Fibroblast of villous mesenchyme (primary cell): ENCODE measurements around the gene RPTN. TPM values are rescaled to one million over a fixed set of nuclear protein-coding genes. Genes with fewer than 3 reads are reported as not detected.
"Not testable (repeated sequence)": the region's sequence is repeated elsewhere in the genome, so short reads cannot be mapped to it uniquely, and the experiment has no call there.

Experiments used
- DNase-seq: peaks from one replicate; pipeline ENCODE4 v3.0.0-alpha.2; 2010; ENCODE audit warnings: low read depth
- H3K4me3 ChIP-seq: 2 replicates; pipeline ENCODE4 v1.5.1; 2011; ENCODE audit warnings: low read depth, mild to moderate bottlenecking, low read length
- total RNA-seq: library from RNA; depleted of rRNA; stranded (reverse); fragments of >200 nt; gene quantifications from 2 replicates; pipeline ENCODE4 v1.2.3, GENCODE V29; 2012
- TF ChIP-seq, protein P1 (sequence below): IDR thresholded peaks from 2 replicates; pipeline ENCODE4 v1.5.1; 2012; ENCODE audit warnings: low read depth, mild to moderate bottlenecking, low read length; ENCODE audit not compliant: insufficient read depth

Gene RPTN
- total RNA-seq, 1 donor, result not detected

DNA sequence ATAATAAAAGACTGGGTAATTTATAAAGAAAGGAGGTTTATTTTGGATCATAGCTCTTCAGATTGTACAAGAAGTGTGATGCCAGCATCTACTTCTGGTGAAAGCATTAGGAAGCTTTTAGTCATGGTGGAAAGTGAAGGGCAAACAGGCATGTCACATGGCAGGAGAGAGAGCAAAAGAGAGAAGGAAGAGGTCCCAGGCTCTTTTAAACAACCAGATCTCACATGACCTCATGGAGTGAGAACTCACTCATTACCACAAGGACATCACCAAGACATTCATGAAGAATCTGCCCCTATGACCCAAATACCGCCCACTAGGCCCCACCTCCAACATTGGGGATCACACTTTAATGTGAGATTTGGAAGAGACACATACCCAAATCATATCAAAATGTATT is 10.0 kb downstream of the RPTN start:
- no peak overlapping the region for H3K4me3 ChIP-seq
- no peak for DNase-seq
- TF ChIP-seq, protein P1, sequence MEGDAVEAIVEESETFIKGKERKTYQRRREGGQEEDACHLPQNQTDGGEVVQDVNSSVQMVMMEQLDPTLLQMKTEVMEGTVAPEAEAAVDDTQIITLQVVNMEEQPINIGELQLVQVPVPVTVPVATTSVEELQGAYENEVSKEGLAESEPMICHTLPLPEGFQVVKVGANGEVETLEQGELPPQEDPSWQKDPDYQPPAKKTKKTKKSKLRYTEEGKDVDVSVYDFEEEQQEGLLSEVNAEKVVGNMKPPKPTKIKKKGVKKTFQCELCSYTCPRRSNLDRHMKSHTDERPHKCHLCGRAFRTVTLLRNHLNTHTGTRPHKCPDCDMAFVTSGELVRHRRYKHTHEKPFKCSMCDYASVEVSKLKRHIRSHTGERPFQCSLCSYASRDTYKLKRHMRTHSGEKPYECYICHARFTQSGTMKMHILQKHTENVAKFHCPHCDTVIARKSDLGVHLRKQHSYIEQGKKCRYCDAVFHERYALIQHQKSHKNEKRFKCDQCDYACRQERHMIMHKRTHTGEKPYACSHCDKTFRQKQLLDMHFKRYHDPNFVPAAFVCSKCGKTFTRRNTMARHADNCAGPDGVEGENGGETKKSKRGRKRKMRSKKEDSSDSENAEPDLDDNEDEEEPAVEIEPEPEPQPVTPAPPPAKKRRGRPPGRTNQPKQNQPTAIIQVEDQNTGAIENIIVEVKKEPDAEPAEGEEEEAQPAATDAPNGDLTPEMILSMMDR, result no peak

DNA sequence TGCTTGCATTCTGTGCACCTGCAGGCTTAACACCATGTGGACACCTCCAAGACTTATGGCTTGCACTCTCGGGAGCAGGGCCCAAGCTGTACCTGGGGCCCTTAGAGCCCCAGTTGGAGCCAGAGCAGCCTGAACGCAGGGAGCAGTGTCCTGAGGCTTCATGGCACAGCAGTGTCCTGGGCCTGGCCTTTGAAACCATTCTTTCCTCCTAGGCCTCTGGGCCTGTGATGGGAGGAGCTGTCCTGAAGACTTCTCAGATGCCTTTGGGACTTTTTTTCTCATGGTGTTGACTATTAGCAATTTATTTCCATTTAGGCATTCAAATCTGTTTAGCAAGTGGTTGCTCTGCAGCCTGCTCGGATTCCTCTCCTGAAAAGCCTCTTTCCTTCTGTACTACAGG is 11.0 kb downstream of the RPTN start:
- H3K4me3 ChIP-seq, result no peak overlapping the region
- DNase-seq, result no peak
- TF ChIP-seq, protein P1, result no peak

DNA sequence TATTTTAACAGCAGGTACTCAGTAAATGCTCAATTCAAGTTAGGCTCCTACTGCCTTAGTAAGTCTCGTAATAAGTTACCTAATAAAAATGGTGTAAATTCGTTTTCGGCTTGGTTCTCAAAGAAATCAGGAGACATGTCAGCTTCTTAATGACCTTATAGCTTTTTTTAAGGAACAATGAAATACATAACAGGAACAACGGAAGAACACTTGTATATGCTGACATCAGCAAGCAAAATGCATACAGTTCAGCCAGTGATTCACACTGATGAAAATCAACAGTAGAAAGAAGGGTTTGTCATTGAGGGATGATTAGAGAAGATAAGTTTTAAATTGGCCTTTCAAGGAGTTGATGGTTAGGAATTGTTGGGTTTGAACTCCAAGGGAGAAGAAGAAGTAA is 13.3 kb downstream of the RPTN start:
- TF ChIP-seq, protein P1, result no peak
- DNase-seq, result no peak
- H3K4me3 ChIP-seq, result no peak overlapping the region

DNA sequence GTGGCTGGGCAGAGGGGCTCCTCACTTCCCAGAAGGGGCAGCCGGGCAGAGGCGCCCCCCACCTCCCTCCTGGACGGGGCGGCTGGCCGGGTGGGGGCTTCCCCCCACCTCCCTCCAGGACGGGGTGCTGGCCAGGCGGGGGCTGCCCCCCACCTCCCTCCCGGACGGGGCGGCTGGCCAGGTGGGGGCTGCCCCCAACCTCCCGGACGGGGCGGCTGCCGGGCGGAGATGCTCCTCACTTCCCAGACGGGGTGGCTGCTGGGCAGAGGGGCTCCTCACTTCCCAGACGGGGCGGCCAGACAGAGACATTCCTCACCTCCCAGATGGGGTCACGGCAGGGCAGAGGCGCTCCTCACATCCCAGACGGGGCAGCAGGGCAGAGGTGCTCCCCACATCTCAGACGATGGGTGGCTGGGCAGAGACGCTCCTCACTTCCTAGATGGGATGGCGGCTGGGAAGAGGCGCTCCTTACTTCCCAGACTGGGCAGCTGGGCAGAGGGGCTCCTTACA is 14.3 kb downstream of the RPTN start:
- H3K4me3 ChIP-seq, DNase-seq: not testable (repeated sequence)

DNA sequence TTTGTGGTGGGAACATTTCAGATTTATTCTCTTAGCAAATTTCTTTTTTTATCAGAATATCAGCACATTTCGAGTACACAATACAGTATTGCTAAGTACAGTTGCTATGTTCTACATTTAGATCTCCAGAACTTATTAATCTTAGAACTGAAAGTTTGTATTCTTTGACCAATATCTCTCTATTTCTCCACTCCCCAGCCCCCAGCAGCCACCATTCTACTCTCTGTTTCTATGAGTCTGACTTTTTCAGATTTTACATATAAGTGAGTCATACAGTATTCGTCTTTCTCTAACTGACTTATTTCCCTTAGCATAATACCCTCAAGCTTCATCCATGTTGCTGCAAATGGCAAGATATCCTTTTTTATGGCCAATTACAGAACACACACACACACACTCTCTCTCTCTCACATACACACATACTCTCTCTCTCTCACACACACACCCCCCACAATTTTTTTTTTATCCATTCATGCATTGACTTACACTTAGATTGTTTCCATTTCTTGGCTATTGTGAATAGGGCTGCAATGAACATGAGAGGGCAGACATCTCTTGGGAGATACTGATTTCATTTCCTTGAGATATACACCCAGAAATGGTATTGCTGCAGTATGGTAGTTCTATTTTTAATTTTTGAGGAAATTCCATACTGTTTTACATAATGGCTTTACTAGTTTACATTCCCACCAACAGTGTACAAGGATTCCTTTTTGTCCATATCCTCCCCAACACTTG is 15.7 kb downstream of the RPTN start:
- H3K4me3 ChIP-seq, result no peak overlapping the region
- TF ChIP-seq, protein P1, result no peak
- no peak for DNase-seq

DNA sequence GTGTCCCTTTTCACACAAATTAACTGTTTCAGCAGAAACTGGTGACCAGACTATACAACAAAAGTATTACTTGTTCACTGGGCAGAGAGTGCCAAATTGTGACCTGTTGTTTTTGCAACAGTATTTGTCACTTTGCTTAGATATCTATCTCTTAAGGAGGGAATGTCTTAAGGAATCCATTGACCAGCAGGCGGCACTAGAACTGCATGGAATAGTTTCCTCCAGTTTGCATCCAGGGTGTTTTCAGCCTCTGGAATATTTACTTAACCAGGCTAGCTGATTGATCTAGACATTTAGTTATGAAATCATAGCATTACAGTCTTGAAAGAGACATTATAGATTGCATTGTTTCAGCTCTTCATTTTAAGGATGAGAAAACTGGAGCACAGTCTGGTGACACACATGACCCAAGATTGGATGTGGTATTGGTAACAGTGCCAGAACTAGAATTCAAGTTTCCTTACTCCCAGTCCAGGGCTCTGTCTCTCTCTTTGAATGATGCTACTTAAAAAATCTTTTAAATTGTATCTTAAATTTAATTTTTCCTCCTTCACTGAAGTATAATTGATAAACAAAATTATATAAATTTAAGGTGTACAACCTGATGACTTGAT is 16.9 kb downstream of the RPTN start:
- DNase-seq, result peak; percentile 70
- TF ChIP-seq, protein P1, result peak; percentile 85
- H3K4me3 ChIP-seq, result no peak overlapping the region

DNA sequence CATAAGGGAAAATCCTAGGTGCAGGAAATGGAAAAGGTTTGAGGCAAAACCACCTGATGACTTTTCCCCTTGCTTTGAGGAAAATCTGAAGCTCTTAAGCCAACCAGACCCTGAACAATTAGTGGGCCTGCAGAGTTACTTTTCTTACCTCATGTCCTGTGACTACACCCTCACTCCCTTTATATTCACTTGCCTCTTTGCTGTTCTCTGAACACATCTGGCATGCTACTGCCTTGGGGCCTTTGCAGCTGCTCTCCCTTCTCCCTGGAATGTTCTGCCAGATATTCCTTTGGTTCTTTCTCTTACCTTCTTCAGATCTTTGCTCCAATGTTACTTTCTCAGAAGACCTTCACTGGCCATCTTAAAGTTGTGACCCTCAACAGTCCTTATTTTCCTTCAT is 21.8 kb downstream of the RPTN start:
- TF ChIP-seq, protein P1, result no peak
- DNase-seq, result no peak
- no peak overlapping the region for H3K4me3 ChIP-seq
